GM19351 (cell line): ENCODE data around the gene KCNH5.
"Not testable (repeated sequence)": the region's sequence is repeated elsewhere in the genome, so short reads cannot be mapped to it uniquely, and the experiment has no call there.

ENCODE experiments used
- ATAC-seq: cut with Tn5 transposase; IDR thresholded peaks from one replicate; pipeline ENCODE4 v1.9.1; 2021; ENCODE audit warnings: mild to moderate bottlenecking, moderate library complexity; ENCODE audit not compliant: unreplicated experiment

Gene KCNH5

GRCh38 chr14:62759796-62760195 lies 285.5 kb downstream of the KCNH5 start:
- ATAC-seq, result no peak

DNA sequence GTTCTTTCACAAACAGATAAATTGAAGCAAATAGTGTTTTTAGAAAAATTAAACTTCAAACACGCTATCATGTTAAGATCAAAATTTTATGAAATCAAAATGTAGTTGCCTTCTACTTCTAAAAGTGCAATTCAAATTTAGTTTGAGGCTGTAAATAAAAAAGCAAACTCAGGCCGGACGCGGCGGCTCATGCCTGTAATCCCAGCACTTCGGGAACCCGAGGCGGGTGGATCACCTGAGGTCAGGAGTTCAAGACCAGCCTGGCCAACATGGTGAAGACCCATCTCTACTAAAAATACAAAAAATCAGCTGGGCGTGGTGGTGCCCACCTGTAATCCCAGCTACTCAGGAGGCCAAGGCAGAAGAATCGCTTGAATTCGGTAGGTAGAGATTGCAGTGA lies 298.4 kb downstream of the KCNH5 start:
- not testable (repeated sequence) for ATAC-seq

GRCh38 chr14:62745496-62745895 lies 299.8 kb downstream of the KCNH5 start:
- ATAC-seq, result no peak

- ATAC-seq, result no peak
Observed at GRCh38 chr14:62743560-62743959, 301.7 kb downstream of the KCNH5 start.

DNA sequence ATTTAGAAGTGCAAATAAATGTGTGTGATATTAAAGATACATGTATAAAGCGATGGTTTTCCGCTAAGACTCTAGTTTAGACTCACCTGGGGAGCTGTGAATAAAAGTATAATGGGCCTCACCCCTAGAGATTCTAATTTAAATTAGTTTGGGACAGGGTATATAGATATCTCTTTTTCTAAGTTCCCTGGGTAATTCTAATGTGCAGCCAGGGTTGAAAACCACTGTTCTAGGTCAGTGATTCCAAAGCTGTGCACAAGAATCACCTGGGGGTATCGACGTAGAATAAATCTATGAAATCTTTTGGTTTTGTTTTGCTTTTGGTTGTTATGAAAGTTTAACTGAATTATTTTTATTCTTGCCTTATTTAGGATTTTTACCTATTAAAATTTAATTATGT lies 302.1 kb downstream of the KCNH5 start:
- ATAC-seq, result no peak

DNA sequence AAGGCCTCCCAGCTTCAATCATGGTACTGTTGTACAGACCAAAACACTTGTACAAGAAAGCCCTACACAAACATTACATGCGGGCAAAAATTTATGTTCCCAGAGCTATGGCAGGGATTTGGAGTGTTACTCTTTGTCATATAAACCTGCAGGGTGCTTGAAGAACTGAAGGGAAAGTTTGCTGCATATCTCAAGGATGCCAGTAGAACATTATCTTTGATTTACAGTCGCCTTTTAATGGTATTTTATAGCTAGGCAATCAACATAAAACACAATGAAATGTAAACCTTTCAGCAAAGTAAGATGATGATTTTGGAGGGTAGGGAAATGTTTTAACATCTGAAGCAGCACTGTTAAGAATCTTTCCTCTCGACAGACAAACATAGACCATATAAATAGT lies 305.6 kb downstream of the KCNH5 start:
- no peak for ATAC-seq

GRCh38 chr14:62736048-62737043 lies 308.9 kb downstream of the KCNH5 start:
- no peak for ATAC-seq

DNA sequence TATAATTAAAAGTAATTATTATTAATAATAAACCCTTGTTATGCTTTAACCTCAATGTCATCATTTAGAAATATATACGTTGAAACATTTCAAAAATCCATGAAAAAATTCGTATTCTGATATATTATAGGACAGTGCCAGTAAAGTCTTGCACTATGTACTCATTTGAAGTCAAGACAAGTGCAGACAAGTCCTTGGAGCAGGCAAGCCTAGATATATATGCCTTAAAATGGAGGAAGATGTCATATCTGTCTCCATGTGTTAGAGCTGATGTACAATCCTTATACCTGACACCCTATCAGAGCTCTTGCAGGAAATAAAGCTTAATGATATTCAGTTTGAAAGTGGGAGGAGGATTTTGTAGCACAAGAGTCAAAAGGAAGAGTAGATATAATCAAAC lies 310.4 kb downstream of the KCNH5 start:
- no peak for ATAC-seq

GRCh38 chr14:62722406-62722805 lies 322.9 kb downstream of the KCNH5 start:
- ATAC-seq, result no peak

DNA sequence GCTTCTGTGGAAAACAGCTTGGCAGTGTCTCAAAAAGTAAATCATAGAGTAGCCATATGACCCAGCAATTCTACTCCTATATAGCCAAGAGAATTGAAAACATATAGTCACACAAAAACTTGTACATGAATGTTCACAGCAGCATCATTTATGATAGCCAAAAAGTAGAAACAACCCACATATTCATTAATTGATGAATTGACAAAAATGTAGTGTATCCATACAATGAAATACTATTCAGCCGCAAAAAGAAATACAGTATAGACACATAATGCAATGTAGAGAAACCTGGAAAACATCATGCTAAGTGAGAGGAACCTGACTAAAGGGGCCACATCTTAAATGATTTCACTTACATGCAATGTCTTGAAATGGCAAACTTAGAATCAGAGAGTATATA lies 326.6 kb downstream of the KCNH5 start:
- ATAC-seq, result no peak

DNA sequence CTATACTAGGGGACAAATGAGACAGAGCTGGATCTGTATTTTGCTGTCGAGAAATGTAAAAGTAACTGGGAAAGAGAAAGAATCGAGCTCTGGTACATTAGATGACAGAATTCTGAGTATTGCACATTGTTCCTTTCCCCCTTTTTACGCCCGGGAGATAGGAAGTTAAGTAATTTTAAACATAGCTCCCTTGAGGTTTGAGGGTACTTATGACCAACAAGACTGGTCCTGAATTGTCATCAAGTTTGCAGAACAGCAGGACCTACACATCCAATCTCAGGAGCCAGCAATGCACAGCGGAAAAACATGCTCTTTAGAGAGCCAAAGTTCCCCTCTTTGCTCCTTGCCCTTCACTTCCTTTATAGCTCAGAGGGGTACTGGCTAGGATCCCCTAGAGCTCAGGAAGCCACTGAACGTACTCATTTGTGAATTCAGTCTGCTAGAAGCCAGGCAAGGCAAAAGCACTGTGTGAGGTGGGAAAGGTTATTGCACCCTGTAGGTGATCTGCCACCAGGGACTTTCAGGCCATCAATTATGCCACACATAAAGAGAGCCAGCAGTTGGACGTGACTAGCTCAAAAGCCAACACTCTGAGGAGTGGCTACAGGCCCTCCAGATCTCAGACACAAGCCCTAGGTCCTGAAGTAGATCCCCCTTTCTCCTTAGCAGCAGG lies 333.8 kb downstream of the KCNH5 start:
- ATAC-seq, result no peak

GRCh38 chr14:62710811-62711210 lies 334.4 kb downstream of the KCNH5 start:
- no peak for ATAC-seq

DNA sequence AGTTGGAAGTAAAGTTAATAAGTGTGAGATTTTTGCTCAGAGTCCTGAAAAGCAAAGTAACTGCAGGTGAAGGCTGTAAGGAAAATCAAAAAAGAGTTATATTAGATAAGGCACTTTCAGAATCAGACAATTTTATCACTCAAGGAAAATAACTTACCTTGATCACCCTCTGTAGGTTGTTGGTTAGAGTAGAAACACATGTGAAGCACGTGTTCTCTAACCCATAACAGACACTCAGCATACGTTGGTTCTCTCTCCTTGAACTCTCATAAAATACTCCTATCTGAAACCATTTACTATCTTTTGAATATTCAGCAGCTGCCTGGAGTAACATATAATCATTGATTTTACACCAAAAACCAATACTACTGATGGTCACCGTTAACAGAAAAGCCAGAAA lies 335.5 kb downstream of the KCNH5 start:
- no peak for ATAC-seq

DNA sequence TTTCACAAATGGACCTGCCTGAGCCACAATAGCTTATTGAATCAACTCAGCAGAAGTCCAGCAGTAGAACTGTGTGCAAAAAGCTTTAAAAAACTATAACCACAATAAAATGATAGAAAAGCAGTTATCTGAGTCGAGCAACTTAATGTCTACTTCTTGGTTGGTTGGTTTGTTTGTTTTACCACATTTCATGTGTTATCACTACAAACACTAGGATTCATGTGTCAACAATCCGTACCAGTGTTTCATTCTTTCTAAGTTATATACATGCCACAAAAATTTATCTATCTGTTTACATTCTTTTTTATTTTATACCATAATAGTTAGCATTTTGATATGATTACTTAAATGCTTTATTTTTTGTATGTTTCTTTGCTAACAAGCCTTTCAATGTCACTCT lies 339.0 kb downstream of the KCNH5 start:
- no peak for ATAC-seq

GRCh38 chr14:62697461-62697860 lies 347.8 kb downstream of the KCNH5 start:
- ATAC-seq, result no peak

DNA sequence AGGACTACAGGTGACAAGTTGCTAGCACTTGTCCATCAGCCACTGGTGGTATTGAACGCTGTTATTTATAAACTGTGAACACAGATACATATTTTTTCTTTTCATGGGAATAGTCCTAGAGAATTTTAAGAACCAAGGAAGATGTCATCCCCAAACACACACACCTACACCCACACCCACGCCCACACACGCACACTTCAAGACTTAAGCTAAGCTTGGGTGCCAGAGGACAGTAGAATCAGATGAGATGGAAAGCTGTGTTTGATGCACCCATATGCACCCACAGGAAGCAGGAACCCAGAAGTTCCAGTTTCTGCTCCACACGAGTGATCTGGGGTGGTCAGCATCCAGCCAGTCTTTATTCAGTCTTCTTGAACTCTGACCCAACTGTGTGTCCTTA lies 348.3 kb downstream of the KCNH5 start:
- no peak for ATAC-seq

DNA sequence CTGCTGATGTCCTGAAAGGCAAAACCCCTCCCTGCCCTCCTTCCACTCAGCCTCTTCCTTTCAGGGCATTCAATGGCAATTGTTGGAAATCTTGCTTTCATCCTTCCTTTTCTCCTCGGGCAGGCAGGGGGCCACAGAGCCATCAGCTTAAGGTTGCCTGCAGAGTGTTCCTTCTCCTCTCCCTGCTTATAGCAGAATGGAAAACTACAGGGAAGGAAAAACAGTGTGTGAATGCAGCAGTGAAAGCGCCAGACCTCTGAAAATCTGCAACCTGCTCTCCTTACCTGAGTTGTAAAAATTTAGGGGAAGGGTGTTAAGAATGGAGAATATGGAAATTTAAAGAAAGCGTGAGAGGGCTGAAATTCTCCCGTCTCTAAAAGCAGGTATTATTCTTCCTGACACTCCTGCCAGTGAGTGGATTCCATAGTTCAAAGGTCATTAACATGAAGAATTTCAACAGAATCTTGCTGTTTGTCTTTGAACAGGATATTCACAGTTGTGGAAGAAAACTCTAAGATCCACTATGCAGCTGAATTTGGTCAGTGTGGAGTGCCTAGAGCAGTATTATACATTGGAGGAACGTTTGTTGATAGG lies 348.8 kb downstream of the KCNH5 start:
- ATAC-seq, result no peak

- ATAC-seq, result no peak
Observed at GRCh38 chr14:62694075-62694474, 351.2 kb downstream of the KCNH5 start.

DNA sequence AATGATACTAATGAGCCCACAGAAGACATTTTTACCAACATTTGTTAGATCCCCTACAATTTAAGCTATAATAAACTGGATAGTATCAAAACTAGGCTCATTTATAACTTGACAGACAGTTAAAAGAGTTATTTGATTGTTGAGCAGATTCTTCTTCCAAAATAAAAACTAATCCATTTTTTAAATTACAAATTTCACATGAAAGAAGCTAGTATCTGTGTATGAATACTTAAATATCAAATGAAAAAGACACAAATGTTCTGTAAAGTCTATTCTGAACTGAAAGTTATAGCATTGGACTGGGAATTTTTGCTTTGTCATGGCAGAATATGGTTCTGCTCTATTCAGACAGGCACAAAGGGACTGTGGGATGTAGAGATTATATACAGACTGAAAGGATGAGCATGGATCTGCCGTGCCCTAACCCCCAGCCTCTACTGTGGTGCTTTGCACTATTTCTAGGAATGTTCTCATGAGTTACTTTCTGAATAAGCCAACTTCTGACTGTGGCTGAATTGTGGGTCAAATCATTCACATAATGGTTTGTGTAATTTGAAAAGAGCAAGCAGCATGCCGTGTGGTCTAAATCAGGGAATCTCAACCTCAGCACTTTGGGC lies 352.7 kb downstream of the KCNH5 start:
- ATAC-seq, result no peak

DNA sequence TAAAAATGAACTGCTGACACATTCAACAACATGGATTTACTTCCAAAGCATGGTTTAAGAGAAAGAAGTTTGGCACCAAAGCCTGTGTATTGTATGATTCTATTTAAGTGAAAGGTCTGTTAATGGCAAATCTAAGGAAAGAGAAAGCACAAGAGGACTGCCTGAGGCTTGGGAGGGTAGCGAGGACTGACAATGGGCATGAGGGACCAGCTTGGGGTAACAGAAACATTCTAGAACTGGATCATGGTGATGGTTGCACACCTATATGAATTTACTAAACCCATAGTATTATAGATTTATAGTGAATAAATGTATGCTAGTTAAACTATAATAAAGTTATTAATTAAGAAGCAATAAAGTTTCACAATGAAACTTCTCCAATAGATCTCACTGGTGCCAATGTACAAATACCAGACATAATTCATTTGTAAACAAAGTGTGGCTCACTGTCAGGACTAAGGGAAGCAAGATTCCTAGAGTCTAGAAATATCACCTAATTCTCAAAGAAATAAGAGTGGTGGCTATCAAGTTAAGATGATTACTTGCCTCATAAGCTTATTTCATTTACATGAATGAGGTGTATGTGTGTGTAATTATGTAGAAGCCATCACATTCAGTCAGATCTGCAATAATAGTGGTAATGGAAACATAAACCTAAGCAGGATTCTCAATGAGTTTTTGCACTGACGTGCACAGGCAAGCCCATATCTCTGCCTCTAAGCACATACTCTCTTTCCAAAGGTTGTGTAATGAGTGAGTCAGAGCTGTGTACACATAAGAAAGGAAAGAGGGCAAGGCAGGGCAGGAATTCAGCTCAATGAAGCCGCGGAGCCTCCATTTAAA lies 353.4 kb downstream of the KCNH5 start:
- no peak for ATAC-seq
